ENCODE measurements around the gene KRTAP20-4.

Gene KRTAP20-4

DNA sequence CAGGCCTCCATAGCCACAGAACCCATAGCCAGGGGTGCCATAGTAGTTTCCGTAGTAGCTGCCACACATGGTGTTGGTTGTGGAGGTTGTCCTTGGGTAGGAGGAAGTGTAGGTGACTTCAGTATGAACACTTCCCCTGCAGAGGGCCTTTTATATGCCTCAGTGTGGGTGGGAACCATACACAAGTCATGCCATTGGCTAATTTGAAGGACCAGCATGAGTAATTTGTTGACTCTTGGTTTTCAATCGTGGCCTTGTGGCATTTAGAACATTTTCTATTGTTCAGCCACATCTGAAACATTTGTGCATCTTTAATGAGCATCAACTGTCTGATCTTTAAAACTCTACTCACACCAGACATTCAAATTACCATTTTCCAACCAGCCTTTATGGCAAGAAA, 6.6 kb upstream of the KRTAP20-4 start, which contains the start of gene KRTAP6-1:
KRTAP6-1 (minus strand) TSS at position 95 of the 400 bp plus-strand sequence; CDS start at position 69, 26 bp downstream.
- Histone ChIP-seq H3K36me3 (no peaks in the 10 kb centered on the region), H3K4me3 (ENCODE audit: low read depth in 1 of 2, low read length in 1 of 2) (no peak within 1 kb of the TSS), H3K27ac (no peak within 1 kb of the TSS), H3K9me3 (no peaks in the 10 kb centered on the region), H3K27me3 (no peaks in the 10 kb centered on the region), H3K4me1 (ENCODE audit: control insufficient read depth in 1 of 2, insufficient read depth in 1 of 2, low read depth in 1 of 2, low read length in 1 of 2) (no peaks in the 10 kb centered on the region)
- TF ChIP-seq, protein P1, sequence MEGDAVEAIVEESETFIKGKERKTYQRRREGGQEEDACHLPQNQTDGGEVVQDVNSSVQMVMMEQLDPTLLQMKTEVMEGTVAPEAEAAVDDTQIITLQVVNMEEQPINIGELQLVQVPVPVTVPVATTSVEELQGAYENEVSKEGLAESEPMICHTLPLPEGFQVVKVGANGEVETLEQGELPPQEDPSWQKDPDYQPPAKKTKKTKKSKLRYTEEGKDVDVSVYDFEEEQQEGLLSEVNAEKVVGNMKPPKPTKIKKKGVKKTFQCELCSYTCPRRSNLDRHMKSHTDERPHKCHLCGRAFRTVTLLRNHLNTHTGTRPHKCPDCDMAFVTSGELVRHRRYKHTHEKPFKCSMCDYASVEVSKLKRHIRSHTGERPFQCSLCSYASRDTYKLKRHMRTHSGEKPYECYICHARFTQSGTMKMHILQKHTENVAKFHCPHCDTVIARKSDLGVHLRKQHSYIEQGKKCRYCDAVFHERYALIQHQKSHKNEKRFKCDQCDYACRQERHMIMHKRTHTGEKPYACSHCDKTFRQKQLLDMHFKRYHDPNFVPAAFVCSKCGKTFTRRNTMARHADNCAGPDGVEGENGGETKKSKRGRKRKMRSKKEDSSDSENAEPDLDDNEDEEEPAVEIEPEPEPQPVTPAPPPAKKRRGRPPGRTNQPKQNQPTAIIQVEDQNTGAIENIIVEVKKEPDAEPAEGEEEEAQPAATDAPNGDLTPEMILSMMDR (IDR thresholded peaks at IDR 0.05), result no peak

DNA sequence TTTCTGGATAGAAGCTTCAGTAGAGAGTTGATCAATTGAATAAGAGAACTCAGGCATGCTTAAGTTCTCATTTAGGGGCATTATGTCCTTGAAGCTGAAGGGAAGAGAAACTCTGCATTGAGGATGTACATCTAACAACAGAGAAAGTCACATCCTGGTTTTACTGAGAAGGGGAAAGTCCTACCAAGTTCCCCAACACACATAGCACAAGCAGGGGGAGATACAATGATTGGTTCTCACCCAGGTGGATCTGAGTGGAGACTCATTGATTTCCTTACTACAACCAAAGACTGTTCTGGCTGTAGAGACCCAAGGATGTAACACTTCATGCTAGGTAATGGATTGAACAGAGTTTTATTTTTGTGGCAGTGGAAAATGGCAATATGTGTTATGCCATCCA, 5.2 kb upstream of the KRTAP20-4 start:
- TF ChIP-seq, protein P1 (IDR thresholded peaks at IDR 0.05), result no peak
- Histone ChIP-seq H3K36me3 (no peaks in the 10 kb centered on the region), H3K4me1 (ENCODE audit: control insufficient read depth in 1 of 2, insufficient read depth in 1 of 2, low read depth in 1 of 2, low read length in 1 of 2) (no peaks in the 10 kb centered on the region), H3K27ac (no peak overlapping the region), H3K27me3 (no peaks in the 10 kb centered on the region), H3K4me3 (ENCODE audit: low read depth in 1 of 2, low read length in 1 of 2) (no peak overlapping the region), H3K9me3 (no peaks in the 10 kb centered on the region)

DNA sequence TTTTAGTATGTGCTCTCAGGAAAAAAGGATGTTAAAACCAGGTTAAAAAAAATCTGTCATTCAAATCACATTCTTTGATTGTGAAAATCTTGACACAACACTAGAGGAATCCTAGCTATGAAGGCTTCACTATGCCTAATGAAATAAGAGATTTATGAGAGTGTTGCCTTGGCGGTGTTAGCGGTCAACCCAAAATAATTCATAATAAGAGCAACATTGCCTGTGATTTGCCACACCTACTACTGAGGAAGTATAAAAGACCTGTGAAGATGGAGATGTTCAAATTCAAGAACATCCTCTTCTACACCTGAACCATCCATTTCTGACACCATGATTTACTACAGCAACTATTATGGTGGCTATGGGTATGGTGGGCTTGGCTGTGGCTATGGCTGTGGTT, 4.3 kb upstream of the KRTAP20-4 start, which contains the start of gene KRTAP20-1:
KRTAP20-1 (plus strand) TSS at position 301 of the 400 bp plus-strand sequence; CDS start at position 331, 30 bp downstream.
- Histone ChIP-seq H3K9me3 (no peaks in the 10 kb centered on the region), H3K36me3 (no peaks in the 10 kb centered on the region), H3K4me1 (ENCODE audit: control insufficient read depth in 1 of 2, insufficient read depth in 1 of 2, low read depth in 1 of 2, low read length in 1 of 2) (no peaks in the 10 kb centered on the region), H3K4me3 (ENCODE audit: low read depth in 1 of 2, low read length in 1 of 2) (no peak within 1 kb of the TSS), H3K27ac (no peak within 1 kb of the TSS), H3K27me3 (no peaks in the 10 kb centered on the region)
- TF ChIP-seq, protein P1 (IDR thresholded peaks at IDR 0.05), result no peak

DNA sequence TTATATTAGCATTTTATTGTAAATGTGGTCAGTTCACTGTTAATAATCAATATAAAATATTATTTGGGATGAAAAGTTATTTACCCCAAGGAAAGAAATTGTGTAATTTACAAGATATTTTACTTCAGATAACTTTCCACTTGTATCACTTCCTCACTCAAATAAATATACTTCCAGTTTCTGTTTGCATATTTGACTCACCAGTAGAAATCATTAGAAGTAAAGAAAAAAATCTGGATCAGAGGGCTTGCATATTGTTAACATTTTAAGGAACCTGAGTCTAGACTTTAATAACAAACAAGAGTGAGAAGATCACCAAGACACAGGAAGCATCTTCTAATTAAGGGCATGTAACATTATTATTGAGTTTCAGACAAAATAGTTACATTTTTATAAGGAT, 347 bp upstream of the KRTAP20-4 start:
- Histone ChIP-seq H3K4me1 (ENCODE audit: control insufficient read depth in 1 of 2, insufficient read depth in 1 of 2, low read depth in 1 of 2, low read length in 1 of 2) (no peaks in the 10 kb centered on the region), H3K27ac (no peak overlapping the region), H3K27me3 (no peaks in the 10 kb centered on the region), H3K9me3 (no peaks in the 10 kb centered on the region), H3K36me3 (no peaks in the 10 kb centered on the region), H3K4me3 (ENCODE audit: low read depth in 1 of 2, low read length in 1 of 2) (no peak overlapping the region)
- TF ChIP-seq, protein P1 (IDR thresholded peaks at IDR 0.05), result no peak

DNA sequence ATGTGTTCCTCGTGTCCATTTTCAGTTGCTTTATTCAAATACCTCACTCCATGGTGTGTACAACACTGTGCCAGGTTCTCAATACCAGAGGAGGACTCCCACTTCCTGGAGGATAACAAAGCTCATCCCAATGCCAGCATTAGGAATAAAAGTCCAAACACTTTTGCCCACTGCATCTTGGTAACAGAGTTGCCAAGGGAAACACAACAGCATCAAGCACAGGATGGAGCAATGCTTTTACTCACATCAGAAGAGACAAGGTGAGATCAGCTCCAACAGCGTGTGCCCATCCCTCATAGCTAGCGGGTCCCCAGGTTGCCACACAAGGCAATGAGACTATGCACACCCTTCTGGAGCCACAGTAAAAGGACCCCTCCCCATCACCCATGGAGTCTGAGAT, 2.9 kb downstream of the KRTAP20-4 start:
- no peaks in the 10 kb centered on the region for H3K27me3 ChIP-seq
- TF ChIP-seq, protein P1 (IDR thresholded peaks at IDR 0.05), result no peak
- no peaks in the 10 kb centered on the region for H3K4me1 ChIP-seq (ENCODE audit: control insufficient read depth in 1 of 2, insufficient read depth in 1 of 2, low read depth in 1 of 2, low read length in 1 of 2)

More for the DNA sequence above, 2.9 kb downstream of the KRTAP20-4 start:
- no peak overlapping the region for H3K4me3 ChIP-seq (ENCODE audit: low read depth in 1 of 2, low read length in 1 of 2)
- no peak overlapping the region for H3K27ac ChIP-seq
- no peaks in the 10 kb centered on the region for H3K9me3 ChIP-seq
- H3K36me3 ChIP-seq, result no peaks in the 10 kb centered on the region

All from neutrophil (primary cell).